K562 (cell line): ENCODE results near the gene PUM1. TPM values are rescaled to one million over a fixed set of nuclear protein-coding genes. Genes with fewer than 3 reads are reported as not detected.
A peak's percentile ranks its signal among the peaks of the same experiment; 100 is the strongest.

Experiments
- ATAC-seq: fragments of 200-7000 bp; cut with Tn5 transposase; 3 replicates; pipeline ENCODE4 v1.9.1; 2020; ENCODE audit warnings: moderate library complexity
- BruUV-seq: library from RNA; stranded (reverse); fragments of 400-500 nt; replicated peaks from 2 replicates; lab custom pipeline; 2021; lab: Mats Ljungman, UMichigan
- CTCF ChIA-PET: fragments of 300-600 bp; formaldehyde crosslinking; extraction: SDS; loops from one replicate; lab custom pipeline; 2021; ENCODE audit warnings: low intra/inter-chr PET ratio; lab: Yijun Ruan, JAX
- POLR2A ChIA-PET: fragments of 300-600, 350-650 bp; sonication (Branson Sonifier 250); formaldehyde crosslinking; extraction: SDS; loops from one replicate; lab custom pipeline; 2021; ENCODE audit warnings: antibody characterized with exemption, inconsistent platforms; lab: Yijun Ruan, JAX
- DNase-seq, 4 experiments: peaks; one replicate each; pipeline versions ENCODE4 v3.0.0 to v3.0.0-alpha.2; 2011 to 2018; ENCODE audit warnings: low spot score in 3 of 4, mixed read lengths in 3 of 4; ENCODE audit errors: extremely low read depth in 1 of 4
- FAIRE-seq: peaks from 2 replicates; lab custom pipeline; 2011; peaks lifted over from hg19 to GRCh38; lab: Jason Lieb, UNC
- H2AFZ ChIP-seq: 2 replicates; pipeline ENCODE4 v1.6.0; 2011; ENCODE audit warnings: low read depth, low read length, control low read depth, inconsistent platforms
- H3K27ac ChIP-seq: fragments of 200-600 bp; 3 replicates; pipeline ENCODE4 v1.8.0; 2011; ENCODE audit warnings: low read depth, mild to moderate bottlenecking, control low read depth, inconsistent platforms, low read length, moderate library complexity, mixed read lengths; ENCODE audit errors: extremely low read depth
- H3K27me3 ChIP-seq, 2 experiments: fragments of 300-600 bp in 1 of 2; 2 replicates in 1 of 2; 3 replicates in 1 of 2; pipeline versions ENCODE4 v1.6.0 to v1.8.0; 2011; ENCODE audit warnings: inconsistent platforms in 2 of 2, low read length in 2 of 2, mild to moderate bottlenecking in 1 of 2, mixed read lengths in 1 of 2, moderate library complexity in 1 of 2; ENCODE audit not compliant: control insufficient read depth in 2 of 2, insufficient read depth in 2 of 2
- H3K36me3 ChIP-seq: fragments of 300-600 bp; 3 replicates; pipeline ENCODE4 v1.8.0; 2011; ENCODE audit warnings: mild to moderate bottlenecking, low read length, inconsistent platforms; ENCODE audit not compliant: control insufficient read depth, insufficient read depth
- H3K4me1 ChIP-seq, 2 experiments: fragments of 200-600 bp in 1 of 2; replicated peaks in 1 of 2; 2 replicates in 1 of 2; 3 replicates in 1 of 2; pipeline versions ENCODE4 v1.5.1 to v1.8.0; 2011; ENCODE audit warnings: inconsistent platforms in 2 of 2, low read length in 2 of 2, mild to moderate bottlenecking in 1 of 2, mixed read lengths in 1 of 2, moderate library complexity in 1 of 2; ENCODE audit not compliant: control insufficient read depth in 2 of 2, insufficient read depth in 2 of 2
- H3K4me2 ChIP-seq: 2 replicates; pipeline ENCODE4 v1.6.1; 2011; ENCODE audit warnings: low read length, control low read depth, inconsistent platforms, mixed read lengths; ENCODE audit not compliant: insufficient read depth
- H3K4me3 ChIP-seq: fragments of 200-600 bp; sonication (generic), shearing (Covaris generic); 2 replicates; pipeline ENCODE4 v1.5.1; 2016; ENCODE audit warnings: control low read depth, inconsistent platforms
- H3K79me2 ChIP-seq: fragments of 200-600 bp; 3 replicates; pipeline ENCODE4 v1.8.0; 2011; ENCODE audit warnings: low read length, inconsistent platforms; ENCODE audit not compliant: control insufficient read depth, insufficient read depth
- H3K9ac ChIP-seq, 2 experiments: 2 replicates each; pipeline versions ENCODE4 v1.6.0 to v1.6.1; 2011; ENCODE audit warnings: low read depth in 2 of 2, low read length in 2 of 2, control low read depth in 1 of 2, inconsistent platforms in 1 of 2, mild to moderate bottlenecking in 1 of 2, mixed read lengths in 1 of 2; ENCODE audit not compliant: insufficient read depth in 1 of 2
- H3K9me1 ChIP-seq: one replicate; pipeline ENCODE4 v1.6.0; 2011; ENCODE audit warnings: inconsistent platforms, mild to moderate bottlenecking, low read length, moderate library complexity; ENCODE audit not compliant: control insufficient read depth, insufficient read depth
- H3K9me3 ChIP-seq: replicated peaks from 2 replicates; pipeline ENCODE4 v1.5.1; 2011; ENCODE audit warnings: low read depth, low read length, inconsistent platforms; ENCODE audit not compliant: control insufficient read depth, insufficient read depth
- H4K20me1 ChIP-seq: replicated peaks from 2 replicates; pipeline ENCODE4 v1.6.1; 2011; ENCODE audit warnings: low read length, inconsistent platforms, mixed read lengths; ENCODE audit not compliant: control insufficient read depth, insufficient read depth
- CEBPB ChIP-seq: fragments of 450-650 bp; IDR thresholded peaks from 2 replicates; pipeline ENCODE4 v1.6.1; 2016; ENCODE audit warnings: missing genetic modification characterization, missing compliant biosample characterization
- SAFB ChIP-seq: fragments of 200-400 bp; formaldehyde crosslinking; IDR thresholded peaks from 2 replicates; pipeline ENCODE4 v1.6.1; 2017; ENCODE audit warnings: low read depth, low read length, borderline replicate concordance
- SMAD3 ChIP-seq: fragments of 450-650 bp; formaldehyde crosslinking; conservative IDR thresholded peaks from 2 replicates; pipeline ENCODE4 v1.4.0; 2020; ENCODE audit warnings: mild to moderate bottlenecking
- WGBS: fragments of 100-300 bp; shearing (Covaris generic); methylation state at CpG from one replicate; pipeline ENCODE4 v1.1.6; 2016; ENCODE audit warnings: low coverage, mixed read lengths; ENCODE audit not compliant: insufficient coverage; ENCODE audit errors: missing lambda C conversion rate; 5-methylcytosine and 5-hydroxymethylcytosine counted together
- in situ Hi-C: fragments of 300-500 bp; cut with MboI; formaldehyde crosslinking; loops from 4 replicates; pipeline ENCODE4 v1.15.0; 2018; ENCODE audit warnings: inconsistent platforms, mixed read lengths
- intact Hi-C: fragments of 100-400 bp; cut with micrococcal nuclease; formaldehyde crosslinking; loops from 2 replicates; pipeline ENCODE4 v1.14.2; 2022
- polyA plus RNA-seq, 8 experiments: library from polyadenylated mRNA; depleted of rRNA in 4 of 8; stranded (reverse) in 5 of 8; unstranded in 3 of 8; fragments of >200 nt; fragmentation: Nextera tagmentation in 2 of 8; fragmentation: Illumina TruSeq in 1 of 8; extraction: Ambion mirVana in 2 of 8; extraction: Trizol in 1 of 8; gene quantifications; 2 replicates each; pipeline versions ENCODE4 v1.2.1 to v1.2.3, GENCODE V29; 2011 to 2014; ENCODE audit warnings: inconsistent platforms in 1 of 8, missing spikeins in 1 of 8
- total RNA-seq, 7 experiments: library from RNA; depleted of rRNA in 6 of 7; stranded (reverse); fragments of >200 nt in 6 of 7; fragmentation: Illumina TruSeq in 2 of 7; extraction: Trizol in 2 of 7; gene quantifications; 2 replicates each; pipeline versions ENCODE4 v1.2.1 to v1.2.3, GENCODE V29; 2011 to 2021; ENCODE audit warnings: low replicate concordance in 1 of 7
- TF ChIP-seq, protein P1 (sequence below), 2 experiments: fragments of 450-650 bp in 1 of 2; sonication (generic) in 1 of 2; formaldehyde crosslinking in 1 of 2; IDR thresholded peaks in 1 of 2; conservative IDR thresholded peaks in 1 of 2; 2 replicates each; pipeline versions ENCODE4 v1.6.1 to v1.8.1; 2016 to 2023; ENCODE audit warnings: mild to moderate bottlenecking in 2 of 2, moderate library complexity in 2 of 2, inconsistent platforms in 1 of 2, missing genetic modification reagents in 1 of 2
- TF ChIP-seq, protein P2 (sequence below): sonication (generic); IDR thresholded peaks from 2 replicates; pipeline ENCODE4 v1.6.1; 2016

PUM1 gene
- total and polyA plus RNA-seq, 9 of the 15 experiments (the other 6 are each of a cell fraction or from before 2014, with no cell fraction given), result 37.7 to 104 (median 55.7) TPM

DNA sequence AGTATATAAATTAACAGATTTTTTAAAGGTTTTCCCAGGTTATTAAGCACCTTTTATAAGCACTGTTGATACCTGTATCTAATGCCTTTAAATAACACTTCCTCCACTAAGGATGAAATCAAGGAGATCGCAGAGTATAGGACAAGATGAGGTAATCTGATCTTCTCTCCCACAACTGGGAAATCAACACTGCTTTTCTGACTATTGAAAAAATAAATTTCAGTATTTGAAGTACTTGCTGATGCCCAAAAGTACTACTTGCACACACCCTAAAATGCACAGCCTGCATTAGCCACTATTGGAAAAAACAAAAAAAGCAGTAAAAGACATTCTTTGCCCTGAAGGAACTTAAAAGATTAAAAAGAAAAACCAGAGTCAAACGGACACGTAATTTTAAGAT, 48.6 kb downstream of the PUM1 start (continued):
- no peak for TF ChIP-seq SAFB

DNA sequence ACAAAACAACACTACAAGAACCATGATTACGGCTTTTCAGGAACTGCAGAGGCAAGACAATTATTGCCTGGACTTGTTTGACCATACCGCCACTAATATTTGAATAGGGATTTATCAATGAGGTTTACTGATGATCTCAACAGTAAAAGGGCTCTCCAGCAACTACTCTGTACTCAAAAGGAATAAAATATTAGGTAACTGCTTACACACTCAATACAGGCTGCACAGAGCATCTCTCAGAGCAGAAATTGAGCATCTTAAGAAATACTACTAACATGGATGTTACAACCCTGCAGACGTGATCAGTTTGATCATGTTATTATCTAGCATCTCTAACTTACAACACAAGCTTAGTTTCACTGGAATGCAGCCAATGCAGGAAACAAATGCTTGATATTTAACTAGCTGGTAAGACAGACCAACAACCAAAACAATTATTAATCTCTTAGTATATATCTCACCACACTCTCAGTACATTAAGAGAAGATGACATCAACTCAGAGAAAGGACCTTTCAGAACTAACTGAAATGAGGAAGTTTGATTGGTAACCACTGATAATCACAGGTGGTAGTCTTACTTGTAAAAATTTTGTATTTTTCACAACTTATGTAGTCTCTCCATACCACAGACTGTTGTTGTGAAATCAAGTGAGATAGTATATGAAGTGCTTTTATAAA, 52.2 kb downstream of the PUM1 start:
- Histone ChIP-seq H3K36me3 (peaks cover 42% of the 10 kb centered on the region), H4K20me1 (peaks cover 59% of the 10 kb centered on the region), H3K4me2 (no peak overlapping the region), H2AFZ (no peak overlapping the region), H3K27ac (no peak overlapping the region), H3K9me1 (no peaks in the 10 kb centered on the region), H3K4me1 (peaks cover 0 to 7% of the 10 kb centered on the region in 2 experiments; a peak in 1 of 5 replicates), H3K27me3 (no peaks in the 10 kb centered on the region), H3K9me3 (no peaks in the 10 kb centered on the region), H3K79me2 (peaks cover 94% of the 10 kb centered on the region), H3K4me3 (no peak overlapping the region), H3K9ac (no peak overlapping the region)
- no TSS peak for BruUV-seq
- intact Hi-C loops (no loop called here), in situ Hi-C loops (no loop called here)
- CTCF ChIA-PET, result no interaction called here
- DNase-seq (no peak), ATAC-seq (peak; percentile 57), FAIRE-seq (no peak)
- TF ChIP-seq, protein P1, sequence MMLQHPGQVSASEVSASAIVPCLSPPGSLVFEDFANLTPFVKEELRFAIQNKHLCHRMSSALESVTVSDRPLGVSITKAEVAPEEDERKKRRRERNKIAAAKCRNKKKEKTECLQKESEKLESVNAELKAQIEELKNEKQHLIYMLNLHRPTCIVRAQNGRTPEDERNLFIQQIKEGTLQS (IDR thresholded peaks at IDR 0.05), result peak; percentile 17; the same call in 1 of the 2 replicates
- TF ChIP-seq, protein P1 (CRISPR knock-in tag; conservative IDR thresholded peaks at IDR 0.05), result no peak
- TF ChIP-seq, protein P2, sequence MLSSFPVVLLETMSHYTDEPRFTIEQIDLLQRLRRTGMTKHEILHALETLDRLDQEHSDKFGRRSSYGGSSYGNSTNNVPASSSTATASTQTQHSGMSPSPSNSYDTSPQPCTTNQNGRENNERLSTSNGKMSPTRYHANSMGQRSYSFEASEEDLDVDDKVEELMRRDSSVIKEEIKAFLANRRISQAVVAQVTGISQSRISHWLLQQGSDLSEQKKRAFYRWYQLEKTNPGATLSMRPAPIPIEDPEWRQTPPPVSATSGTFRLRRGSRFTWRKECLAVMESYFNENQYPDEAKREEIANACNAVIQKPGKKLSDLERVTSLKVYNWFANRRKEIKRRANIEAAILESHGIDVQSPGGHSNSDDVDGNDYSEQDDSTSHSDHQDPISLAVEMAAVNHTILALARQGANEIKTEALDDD, result peak; percentile 96
- TF ChIP-seq CEBPB (tag), result peak; percentile 78
- TF ChIP-seq SMAD3 (CRISPR knock-in tag), result no peak
- POLR2A ChIA-PET, result interaction anchor here (1.0 to 3.4 kb wide), 5 partner anchors 8 to 58 kb away, joined by 3 to 18 read pairs (median 3); no protein-coding TSS in a partner anchor
- WGBS, result 77% methylated on average over 3 of the region's 3 CpGs
